HG02970 (cell line): ENCODE data around the gene OR2F1.
"Not testable (repeated sequence)": the region's sequence is repeated elsewhere in the genome, so short reads cannot be mapped to it uniquely, and the experiment has no call there.

Source experiments
- ATAC-seq: cut with Tn5 transposase; IDR thresholded peaks from one replicate; pipeline ENCODE4 v1.9.1; 2021; ENCODE audit warnings: mild to moderate bottlenecking, moderate library complexity, moderate number of reproducible peaks; ENCODE audit not compliant: unreplicated experiment, low FRiP score

OR2F1 gene

DNA sequence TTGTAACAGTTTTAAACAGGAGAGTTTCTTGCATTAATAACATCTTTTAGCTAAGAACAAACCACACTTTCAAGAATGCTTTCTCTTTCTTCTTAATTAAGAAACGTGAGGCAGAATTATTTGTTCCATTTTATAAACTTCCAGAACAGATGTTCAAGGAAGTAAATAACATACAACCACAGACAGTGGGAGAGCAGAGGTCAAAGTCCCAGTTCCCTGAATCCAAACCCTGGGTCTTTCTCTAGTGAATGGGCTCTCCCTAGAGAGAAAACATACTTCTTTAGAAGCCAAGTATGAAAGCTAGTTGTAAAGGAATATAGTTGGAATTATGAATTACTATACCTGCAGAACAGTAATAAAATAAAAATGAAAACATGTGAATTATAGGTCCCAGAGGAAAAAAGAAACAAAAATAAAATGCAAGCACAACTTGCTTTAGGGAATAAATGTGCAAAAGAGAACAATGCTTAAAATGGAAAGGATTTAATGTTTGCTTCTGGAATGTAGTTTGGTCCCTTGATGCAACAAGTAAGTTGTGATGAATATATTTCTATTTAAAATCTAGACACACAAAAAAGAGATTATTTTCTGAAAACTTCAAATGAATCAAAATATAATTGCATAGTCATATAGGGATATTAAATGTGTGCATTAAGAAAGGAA is 51.5 kb downstream of the OR2F1 start:
- ATAC-seq = no peak

DNA sequence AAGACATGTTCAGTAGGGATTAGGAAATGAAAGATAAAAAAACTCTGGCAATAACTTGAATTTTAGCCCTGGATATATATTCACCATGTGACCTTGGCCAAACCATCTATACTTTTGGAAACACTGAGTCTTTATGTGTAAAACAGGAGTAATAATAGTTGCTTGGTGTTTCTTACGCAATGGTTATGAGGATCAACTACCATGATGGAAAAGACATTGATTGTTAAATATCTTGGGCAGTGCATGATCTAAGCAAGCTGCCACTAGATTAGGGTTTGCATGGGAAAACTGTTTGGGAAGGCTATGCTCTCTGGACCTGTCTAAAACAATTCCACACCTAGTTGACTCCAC is 52.0 kb downstream of the OR2F1 start:
- no peak for ATAC-seq

DNA sequence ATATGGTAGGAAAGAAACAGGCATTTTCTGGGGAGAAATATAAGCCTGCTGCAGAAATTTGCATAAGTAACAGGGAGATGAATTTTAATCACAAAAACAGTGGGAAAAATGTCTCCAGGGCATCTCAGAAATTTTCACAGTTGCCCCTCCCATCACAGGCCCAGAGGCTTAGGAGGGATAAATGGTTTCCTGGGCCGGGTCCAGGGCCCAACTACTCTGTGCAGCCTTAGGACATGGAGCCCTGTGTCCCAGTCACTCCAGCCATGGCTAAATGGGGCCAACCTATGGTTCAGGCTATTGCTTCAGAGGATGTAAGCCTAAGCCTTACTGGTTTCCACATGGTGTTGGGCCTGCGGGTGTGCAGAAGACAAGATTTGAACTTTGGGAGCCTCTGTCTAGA is 54.7 kb downstream of the OR2F1 start:
- no peak for ATAC-seq

DNA sequence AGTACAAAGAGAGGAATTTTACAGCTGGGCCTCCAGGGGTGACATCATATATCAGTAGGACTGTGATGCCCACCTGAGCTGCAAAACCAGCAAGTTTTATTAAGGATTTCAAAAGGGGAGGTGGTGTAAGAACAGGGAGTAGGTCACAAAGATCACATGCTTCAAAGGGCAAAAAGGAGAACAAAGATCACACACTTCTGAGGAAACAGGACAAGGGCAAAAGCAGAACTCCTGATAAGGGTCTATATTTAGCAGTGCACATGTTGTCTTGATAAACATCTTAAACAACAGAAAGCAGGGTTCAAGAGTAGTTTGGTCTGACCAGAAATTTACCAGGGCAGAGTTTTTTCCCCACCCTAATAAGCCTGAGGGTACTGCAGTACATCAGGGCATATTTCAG is 55.4 kb downstream of the OR2F1 start:
- not testable (repeated sequence) for ATAC-seq

DNA sequence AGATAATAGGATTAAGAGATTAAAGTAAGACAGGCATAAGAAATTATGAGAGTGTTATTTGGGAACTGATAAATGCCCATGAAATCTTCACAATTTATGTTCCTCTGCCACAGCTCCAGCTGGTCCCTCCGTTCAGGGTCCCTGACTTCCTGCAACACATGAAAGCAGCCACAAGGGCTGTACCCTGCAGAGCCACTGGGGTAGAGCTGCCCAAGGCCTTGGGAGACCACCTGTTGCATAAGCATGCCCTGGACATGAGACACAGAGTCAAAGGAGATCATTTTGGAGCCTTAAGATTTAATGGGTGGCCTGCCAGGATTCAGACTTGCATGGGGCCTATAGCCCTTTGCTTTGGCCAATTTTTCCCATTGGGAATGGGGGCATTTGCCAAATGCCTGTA is 56.2 kb downstream of the OR2F1 start:
- ATAC-seq = not testable (repeated sequence)

DNA sequence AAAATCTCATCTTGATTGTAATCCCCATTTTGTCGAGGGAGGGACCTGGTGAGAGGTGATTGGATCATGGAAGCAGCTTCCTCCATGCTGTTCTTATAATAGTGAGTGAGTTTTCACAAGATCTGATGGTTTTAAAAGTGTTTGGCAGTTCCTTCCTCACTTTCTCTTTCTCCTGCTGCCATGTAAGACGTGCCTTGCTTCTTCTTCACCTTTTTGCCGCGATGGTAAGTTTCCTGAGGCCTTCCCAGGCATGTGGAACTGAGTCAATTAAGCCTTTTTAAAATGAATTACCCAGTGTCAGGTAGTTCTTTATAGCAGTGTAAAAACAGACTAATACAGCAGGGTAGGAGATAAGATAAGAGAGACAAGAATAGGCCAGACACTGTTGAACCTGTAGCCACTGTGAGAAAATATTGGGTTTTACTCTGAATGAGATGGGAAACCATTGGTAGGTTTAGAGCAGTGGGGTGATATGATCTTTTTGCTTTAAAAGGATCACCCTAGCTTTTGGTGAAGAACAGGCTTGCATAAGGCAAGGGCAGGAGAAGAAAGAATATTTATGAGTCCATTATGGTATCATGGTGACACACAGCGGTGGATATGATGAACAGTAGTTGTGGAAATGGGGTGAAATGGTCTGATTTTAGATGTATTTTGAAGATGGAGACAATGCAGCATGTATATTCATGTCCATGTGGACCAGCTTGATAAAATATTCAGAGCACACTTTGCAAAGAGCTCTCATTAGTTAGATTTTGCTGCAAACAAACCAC is 57.0 kb downstream of the OR2F1 start:
- no peak for ATAC-seq
